Esophagus muscularis mucosa (tissue), 4 donors: Measurements from ENCODE around the gene GTF2IRD1.

Experiments used
- EP300 ChIP-seq: sonication (generic); formaldehyde crosslinking; IDR thresholded peaks from one replicate; pipeline ENCODE4 v1.6.1; 2017; ENCODE audit warnings: antibody characterized with exemption
- POLR2A ChIP-seq: fragments of 450-650 bp; IDR thresholded peaks from one replicate; pipeline ENCODE4 v1.6.1; 2017; ENCODE audit warnings: antibody characterized with exemption, moderate library complexity, mild to moderate bottlenecking, low read depth
- TF ChIP-seq, protein P1 (sequence below), 3 experiments: fragments of 200-600 bp in 2 of 3; fragments of 450-650 bp in 1 of 3; sonication (generic) in 2 of 3; IDR thresholded peaks; one replicate each; pipeline ENCODE4 v1.5.1; 2017 to 2019; ENCODE audit warnings: antibody characterized with exemption in 3 of 3, mild to moderate bottlenecking in 2 of 3, moderate library complexity in 1 of 3

DNA sequence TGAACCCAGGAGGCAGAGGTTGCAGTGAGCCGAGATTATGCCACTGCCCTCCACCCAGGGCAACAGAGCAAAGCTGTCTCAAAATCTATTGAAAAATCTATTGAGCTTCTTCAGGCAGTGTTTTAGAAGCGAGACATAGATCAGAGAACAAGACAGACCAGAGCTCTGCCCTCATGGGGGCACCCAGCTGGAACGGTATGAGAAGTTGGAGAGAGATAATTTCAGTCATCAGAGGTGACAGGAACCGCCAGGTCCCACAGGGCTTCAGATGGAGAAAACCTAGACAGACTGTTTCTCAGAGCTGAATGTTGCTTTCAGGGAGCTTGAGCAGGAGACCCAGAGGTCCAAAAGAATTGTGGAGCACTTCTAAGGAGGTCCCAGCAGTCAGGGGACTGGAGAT is 14.2 kb upstream of the GTF2IRD1 start:
- TF ChIP-seq, protein P1, sequence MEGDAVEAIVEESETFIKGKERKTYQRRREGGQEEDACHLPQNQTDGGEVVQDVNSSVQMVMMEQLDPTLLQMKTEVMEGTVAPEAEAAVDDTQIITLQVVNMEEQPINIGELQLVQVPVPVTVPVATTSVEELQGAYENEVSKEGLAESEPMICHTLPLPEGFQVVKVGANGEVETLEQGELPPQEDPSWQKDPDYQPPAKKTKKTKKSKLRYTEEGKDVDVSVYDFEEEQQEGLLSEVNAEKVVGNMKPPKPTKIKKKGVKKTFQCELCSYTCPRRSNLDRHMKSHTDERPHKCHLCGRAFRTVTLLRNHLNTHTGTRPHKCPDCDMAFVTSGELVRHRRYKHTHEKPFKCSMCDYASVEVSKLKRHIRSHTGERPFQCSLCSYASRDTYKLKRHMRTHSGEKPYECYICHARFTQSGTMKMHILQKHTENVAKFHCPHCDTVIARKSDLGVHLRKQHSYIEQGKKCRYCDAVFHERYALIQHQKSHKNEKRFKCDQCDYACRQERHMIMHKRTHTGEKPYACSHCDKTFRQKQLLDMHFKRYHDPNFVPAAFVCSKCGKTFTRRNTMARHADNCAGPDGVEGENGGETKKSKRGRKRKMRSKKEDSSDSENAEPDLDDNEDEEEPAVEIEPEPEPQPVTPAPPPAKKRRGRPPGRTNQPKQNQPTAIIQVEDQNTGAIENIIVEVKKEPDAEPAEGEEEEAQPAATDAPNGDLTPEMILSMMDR (IDR thresholded peaks at IDR 0.05) = no peak
- TF ChIP-seq EP300 (no peak), POLR2A (no peak)
